NCI-H2196 treated with DMSO at 0.1 percent for 48 hours (cell line): ENCODE measurements around the gene PPP6R3.
A peak's percentile ranks its signal among the peaks of the same experiment; 100 is the strongest.
"Not testable (repeated sequence)": the region's sequence is repeated elsewhere in the genome, so short reads cannot be mapped to it uniquely, and the experiment has no call there.

Experiments
- DNase-seq: peaks from one replicate; lab custom pipeline; 2025; ENCODE audit not compliant: unreplicated experiment; lab: John Stamatoyannopoulos, UW

Gene PPP6R3

DNA sequence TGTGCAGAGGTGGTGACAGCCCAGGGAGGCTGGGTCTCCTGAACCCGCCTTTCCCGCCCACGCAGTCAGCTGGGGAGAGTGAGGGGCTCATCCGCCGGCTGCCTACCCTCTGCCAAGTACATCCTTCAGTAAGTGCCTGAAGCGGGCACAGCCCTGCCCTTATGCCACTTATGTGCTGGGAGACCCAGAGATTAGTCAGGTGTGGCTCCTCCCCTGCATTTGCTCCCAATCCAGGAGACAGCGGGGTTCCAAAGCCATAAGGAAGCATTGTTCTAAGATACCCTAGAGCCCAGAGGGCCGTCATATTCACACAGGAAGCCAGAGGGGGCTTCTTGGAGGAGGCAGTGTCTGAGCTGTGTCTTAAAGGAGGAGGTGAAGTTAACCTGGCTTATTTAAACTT, 5.8 kb upstream of the PPP6R3 start:
- DNase-seq, result no peak

GRCh38 chr11:68455485-68455884, 5.1 kb upstream of the PPP6R3 start:
- DNase-seq, result no peak

DNA sequence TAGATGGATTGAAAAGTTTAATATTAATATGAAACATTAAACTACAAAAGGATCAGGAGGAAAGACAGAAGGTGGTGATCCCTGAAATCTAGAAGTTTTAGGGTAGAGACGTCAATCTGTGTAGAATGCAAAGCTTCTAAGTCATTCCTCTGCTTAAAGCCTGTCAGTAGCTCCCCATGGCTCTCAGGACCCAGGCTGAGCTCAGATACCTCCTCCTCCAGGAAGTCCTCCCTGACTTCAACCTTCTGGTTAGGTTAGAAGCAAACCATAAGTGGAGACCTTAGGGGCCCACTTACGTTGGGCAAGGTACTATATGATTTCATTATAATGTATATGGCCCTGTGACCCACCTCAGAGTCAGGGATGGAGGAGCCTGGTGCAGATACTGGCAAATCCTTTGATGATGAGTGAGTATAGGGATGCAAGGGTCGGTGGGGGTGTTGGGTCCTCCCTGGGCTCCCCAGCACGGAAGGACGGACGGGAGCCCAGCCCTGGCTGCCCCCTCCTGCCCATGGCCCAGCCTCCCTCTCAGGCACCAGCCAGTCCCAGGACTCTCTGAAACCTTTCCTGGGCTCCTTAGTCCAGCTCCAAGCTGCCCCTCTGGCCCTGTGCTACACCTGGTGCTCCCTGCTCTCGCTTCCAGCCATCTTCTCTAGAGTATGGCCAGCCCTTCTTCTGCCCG, 3.2 kb upstream of the PPP6R3 start:
- DNase-seq, result no peak

DNA sequence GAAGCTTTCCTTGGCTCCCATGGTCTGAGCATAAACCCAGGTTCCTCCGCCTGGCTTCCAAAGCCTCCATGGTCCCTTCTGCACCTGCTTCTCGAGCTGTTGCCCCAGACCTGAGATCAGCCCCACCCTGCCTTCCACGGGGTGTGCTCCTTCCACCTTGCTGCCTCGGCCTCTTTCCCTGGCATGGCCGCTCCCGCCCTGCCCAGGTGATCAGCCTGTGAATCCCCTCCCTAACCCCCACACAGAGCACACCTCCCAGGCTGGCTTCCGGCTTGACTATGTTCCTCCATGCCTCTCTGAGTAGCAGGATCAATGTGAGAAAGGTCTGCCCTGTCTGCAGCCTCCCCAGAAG, 2.7 kb upstream of the PPP6R3 start:
- no peak for DNase-seq

GRCh38 chr11:68458340-68458739, 2.2 kb upstream of the PPP6R3 start:
- DNase-seq, result not testable (repeated sequence)

GRCh38 chr11:68459886-68460740, 439 bp upstream of the PPP6R3 start:
- DNase-seq, result peak; percentile 98

DNA sequence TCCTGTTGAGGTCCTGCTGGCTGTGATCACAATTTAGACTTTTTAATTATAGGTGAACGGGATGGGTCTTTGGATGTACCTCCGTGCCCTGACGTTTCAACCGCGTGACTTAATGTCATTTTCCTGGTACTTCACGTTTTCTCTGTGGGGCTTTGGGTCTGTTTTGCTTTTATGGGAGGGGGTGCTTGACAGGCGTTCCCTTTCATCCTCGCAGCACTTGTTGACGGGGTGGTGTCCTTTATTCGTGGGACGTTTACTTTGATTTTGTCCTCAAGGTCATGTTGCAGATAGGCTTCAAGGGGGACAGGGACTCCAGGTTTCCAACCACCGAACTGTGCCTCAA, 994 bp downstream of the PPP6R3 start:
- no peak for DNase-seq

GRCh38 chr11:68463714-68464113, 3.2 kb downstream of the PPP6R3 start:
- DNase-seq, result no peak

DNA sequence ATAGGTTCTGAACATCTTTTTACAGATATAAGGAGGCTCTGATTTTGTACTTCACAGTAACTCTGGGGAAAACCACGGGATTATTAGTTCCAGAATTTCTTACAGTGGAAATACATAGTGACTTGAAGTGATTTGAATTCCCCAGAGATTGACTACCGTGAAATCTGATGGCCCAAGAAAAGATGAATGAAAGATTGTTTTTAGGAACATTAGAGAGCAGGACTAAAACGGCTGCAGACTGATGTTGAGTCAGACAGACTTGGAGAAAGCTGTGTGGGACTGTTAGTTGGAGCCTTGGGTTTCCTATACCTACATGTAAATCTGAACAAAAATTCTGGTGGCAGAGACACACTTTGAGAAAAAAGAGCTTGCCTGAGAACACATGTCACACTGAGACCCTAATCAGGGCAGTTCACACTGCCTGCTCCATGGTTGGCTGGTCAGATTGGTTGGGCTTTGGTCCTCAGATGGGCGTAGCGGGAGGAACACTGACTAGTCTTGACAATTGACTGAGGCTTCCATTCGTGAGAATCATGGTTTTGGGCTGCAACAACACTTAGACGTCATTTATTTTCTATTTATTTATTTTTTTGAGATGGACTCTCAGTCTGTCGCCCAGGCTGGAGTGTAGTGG, 6.8 kb downstream of the PPP6R3 start:
- no peak for DNase-seq

DNA sequence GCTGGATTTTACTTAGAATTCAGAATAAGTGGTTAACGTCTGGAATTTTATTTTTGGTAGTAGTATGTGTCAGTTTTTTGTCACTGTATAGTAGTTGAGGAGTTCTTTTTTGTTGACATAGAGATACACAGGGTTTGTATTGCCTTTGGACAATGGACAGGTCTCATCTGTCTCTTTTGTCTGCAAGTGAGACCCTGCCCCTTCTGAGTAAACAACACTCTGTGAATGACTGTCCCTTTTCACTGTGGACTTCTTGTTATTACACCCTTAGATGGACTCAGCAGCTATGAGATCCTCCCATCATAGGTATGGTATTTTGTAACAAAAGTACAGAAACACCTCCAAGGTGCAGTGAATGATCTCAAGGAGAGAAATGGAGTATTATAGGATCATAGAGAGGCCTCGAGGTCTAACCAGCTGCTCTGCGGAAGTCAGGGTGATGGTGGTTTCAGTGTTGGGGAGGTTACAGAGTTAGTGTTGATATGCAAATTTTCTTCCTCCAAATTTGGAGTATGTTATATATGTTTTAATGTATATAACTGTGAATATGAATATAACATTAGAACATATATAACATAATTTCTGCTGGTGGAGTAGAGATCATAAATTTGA, 7.8 kb downstream of the PPP6R3 start:
- DNase-seq, result no peak

GRCh38 chr11:68469122-68469521, 8.6 kb downstream of the PPP6R3 start:
- no peak for DNase-seq

DNA sequence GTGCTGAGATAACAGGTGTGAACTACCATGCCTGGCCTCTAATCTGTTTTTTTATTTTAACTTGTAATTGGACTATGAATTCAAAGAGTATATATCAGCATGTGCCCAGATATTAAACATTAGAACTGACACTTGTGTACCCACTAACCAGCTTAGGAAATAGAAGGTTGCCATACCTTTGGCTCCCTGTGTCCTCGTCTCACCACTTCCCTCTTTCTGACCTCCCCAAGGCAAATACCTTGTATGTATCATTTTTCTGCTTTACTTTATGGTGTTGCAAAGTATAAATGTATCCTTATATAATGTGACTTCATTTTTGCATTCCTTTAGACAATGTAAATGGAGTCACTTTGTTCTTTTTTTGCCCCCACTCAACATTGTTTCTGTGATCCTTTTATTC, 9.1 kb downstream of the PPP6R3 start:
- DNase-seq, result no peak

DNA sequence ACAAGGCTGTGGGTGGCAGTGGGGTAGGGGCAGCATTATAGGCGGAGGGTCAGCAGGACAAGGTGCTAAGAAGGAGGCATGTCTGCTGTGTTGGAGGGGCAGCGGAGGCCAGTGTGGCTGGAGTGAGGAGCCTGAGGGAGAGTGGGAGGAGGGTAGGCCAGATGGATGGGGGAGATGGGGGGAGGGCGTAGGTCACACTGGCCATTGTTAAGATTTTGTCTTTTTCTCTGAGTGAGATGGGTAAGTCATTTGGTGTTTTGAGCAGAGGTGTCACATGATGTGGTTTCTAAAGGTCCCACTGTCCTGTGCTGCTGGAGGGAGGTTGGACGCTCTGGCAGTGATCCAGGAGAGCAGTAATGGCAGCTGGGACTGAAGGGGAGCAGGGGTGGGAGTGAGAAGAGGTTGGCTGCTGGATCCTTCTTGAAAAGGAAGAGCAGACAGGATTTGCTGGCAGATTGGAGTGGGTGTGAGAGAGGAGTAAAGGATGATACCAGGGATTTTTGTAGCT, 9.8 kb downstream of the PPP6R3 start:
- DNase-seq, result no peak

DNA sequence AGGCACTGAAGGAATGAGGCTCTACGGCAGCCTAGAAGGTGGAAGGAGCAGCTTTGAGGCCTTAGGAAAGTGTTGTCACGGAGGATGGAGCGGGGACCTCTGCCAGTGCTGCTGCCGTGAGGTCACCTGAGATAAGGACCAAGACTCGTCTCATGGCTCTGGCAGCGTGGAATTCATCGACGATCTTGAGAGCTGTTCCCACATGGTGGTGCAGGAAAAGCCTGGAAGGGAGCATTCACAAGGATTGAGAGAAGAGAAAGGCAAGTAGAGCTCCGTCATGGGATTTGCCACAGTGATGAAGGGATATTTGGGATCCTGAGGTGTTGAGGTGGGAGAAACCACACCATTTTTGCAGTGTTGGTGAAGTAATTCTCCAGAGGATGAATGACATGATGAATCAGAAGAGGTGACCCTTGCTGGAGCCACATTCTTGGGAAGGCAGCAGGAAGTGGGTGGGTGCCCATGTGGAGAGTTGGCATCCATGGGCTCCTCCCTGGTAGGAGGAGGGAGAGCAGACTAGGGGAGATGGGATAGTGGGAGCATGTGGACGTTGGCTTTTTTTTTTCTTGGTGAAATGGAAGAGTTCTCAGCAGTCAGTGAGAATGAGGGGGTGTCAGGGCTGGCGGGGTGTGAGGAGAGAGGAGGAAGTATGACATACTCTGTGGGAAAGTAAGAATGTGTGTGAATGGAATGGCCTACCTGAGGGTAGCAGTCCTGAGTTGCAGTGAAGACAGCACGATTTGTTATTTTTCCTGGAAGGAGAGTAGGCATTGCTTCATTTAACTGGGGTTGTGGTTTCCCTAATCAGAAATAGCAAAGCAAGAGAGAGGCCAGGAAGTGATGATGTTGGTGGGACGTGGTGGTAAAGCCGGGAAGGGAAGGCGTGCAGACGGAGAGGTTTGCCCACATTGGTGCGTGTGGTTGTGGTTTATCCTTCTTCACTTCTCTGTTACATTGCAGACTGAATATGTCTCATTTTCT, 11.1 kb downstream of the PPP6R3 start:
- DNase-seq, result no peak

DNA sequence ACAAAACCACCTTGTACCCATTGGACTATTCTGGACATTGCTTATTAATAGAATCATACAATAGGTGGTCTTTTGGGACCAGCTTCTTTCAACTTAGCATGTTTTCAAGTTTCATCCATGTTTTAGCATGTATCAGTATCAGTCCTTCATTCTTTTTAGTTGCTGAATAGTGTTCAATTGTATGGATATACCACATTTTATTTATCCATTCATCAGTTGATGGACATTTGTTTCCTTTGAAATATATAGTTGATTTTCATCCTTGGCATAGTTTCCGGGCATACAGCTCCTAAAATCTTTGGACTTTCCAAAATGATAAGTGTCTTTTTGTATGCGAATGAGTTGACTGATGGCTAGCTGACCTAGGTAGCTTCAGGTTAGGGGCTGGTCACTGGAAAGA, 12.2 kb downstream of the PPP6R3 start:
- no peak for DNase-seq

DNA sequence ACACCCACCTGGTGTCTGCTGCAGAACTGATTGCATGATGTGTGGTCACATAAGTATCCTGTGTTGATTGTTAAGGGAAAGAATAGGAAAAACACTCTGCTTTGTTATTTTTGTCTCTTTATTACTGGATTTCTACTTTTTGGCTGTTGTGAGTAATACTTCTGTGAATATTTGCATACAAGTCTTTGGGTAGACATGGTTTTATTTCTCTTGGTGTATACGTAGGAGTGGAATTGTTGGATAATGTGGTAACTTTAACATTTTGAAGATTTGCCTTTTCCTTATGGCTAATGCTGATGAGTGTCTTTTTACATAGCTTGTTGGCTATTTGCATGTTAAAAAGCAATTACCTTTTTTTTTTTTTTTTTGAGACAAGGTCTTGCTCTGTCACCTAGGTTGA, 13.1 kb downstream of the PPP6R3 start:
- no peak for DNase-seq

- DNase-seq, result not testable (repeated sequence)
Measured at GRCh38 chr11:68475626-68476025, 15.1 kb downstream of the PPP6R3 start.

DNA sequence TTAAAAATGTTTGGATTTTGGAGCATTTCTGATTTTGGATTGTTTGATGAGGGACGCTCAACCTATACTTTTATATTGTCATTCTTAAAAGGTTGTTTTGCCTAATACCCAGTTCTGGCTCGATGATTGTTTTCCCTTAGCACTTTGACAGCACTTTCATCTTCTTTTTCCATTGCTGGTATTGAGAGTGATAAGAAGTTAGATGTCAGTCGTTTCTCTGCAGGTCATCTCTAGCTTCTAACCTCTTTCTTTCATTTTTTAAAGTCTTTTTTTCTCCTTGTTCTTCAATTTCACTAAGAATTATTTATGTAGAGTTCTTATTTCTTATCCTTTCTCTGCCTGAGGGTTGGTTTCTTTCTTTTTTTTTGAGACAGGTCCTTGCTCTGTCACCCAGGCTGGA, 18.8 kb downstream of the PPP6R3 start:
- DNase-seq, result no peak

- DNase-seq, result no peak
Measured at GRCh38 chr11:68480193-68480592, 19.6 kb downstream of the PPP6R3 start.

- no peak for DNase-seq
Measured at GRCh38 chr11:68480852-68481510, 20.4 kb downstream of the PPP6R3 start.
